Nephron (organoid): ENCODE results near the gene NDUFS7.

Source experiments
- H3K27ac Mint-ChIP-seq, 3 experiments: 2 replicates each; pipeline ENCODE4 v1.8.0; 2020; ENCODE audit warnings: mixed read lengths in 3 of 3, mild to moderate bottlenecking in 2 of 3, moderate library complexity in 1 of 3
- H3K27me3 Mint-ChIP-seq: 2 replicates; pipeline ENCODE4 v1.8.0; 2021; ENCODE audit warnings: low read depth, mild to moderate bottlenecking, moderate library complexity, mixed read lengths
- H3K36me3 Mint-ChIP-seq: 2 replicates; pipeline ENCODE4 v1.8.0; 2020; ENCODE audit warnings: low read depth, mixed read lengths
- H3K4me1 Mint-ChIP-seq: 2 replicates; pipeline ENCODE4 v1.8.0; 2020; ENCODE audit warnings: mixed read lengths
- H3K4me3 Mint-ChIP-seq, 3 experiments: 2 replicates each; pipeline ENCODE4 v1.8.0; 2020; ENCODE audit warnings: mild to moderate bottlenecking in 3 of 3, mixed read lengths in 3 of 3, moderate library complexity in 2 of 3
- H3K9me3 Mint-ChIP-seq: 2 replicates; pipeline ENCODE4 v1.8.0; 2020; ENCODE audit warnings: mixed read lengths
- CTCF ChIP-seq, 3 experiments: fragments of 200-600 bp; sonication (generic); IDR thresholded peaks; one replicate each; pipeline ENCODE4 v1.5.0; 2021; ENCODE audit warnings: antibody characterized with exemption in 3 of 3; ENCODE audit not compliant: unreplicated experiment in 3 of 3

The NDUFS7 gene

GRCh38 chr19:1421958-1422305 is 38.2 kb downstream of the NDUFS7 start:
- Mint-ChIP-seq H3K4me3 (no peak overlapping the region), H3K27me3 (no peaks in the 10 kb centered on the region), H3K4me1 (peaks cover 67% of the 10 kb centered on the region), H3K9me3 (no peaks in the 10 kb centered on the region), H3K36me3 (peaks cover 56% of the 10 kb centered on the region), H3K27ac (peak overlapping the region in 1 of 3 experiments; percentile 80)
- TF ChIP-seq CTCF (IDR thresholded peaks at IDR 0.05; ENCODE audit: unreplicated experiment in 3 of 3): no peak

- Mint-ChIP-seq H3K4me3 (peak overlapping the region in 1 of 3 experiments; percentile 42), H3K36me3 (peaks cover 54% of the 10 kb centered on the region), H3K27ac (peak overlapping the region in 2 of 3 experiments; percentile 60 to 80), H3K9me3 (no peaks in the 10 kb centered on the region), H3K27me3 (no peaks in the 10 kb centered on the region), H3K4me1 (peaks cover 62% of the 10 kb centered on the region)
- no peak for TF ChIP-seq CTCF (IDR thresholded peaks at IDR 0.05; ENCODE audit: unreplicated experiment in 3 of 3)
Observed at GRCh38 chr19:1422360-1422759, 38.7 kb downstream of the NDUFS7 start.

- no peaks in the 10 kb centered on the region for H3K9me3 Mint-ChIP-seq
- peak overlapping the region; percentile 49 to 80 (median 69) for H3K27ac Mint-ChIP-seq
- no peak for TF ChIP-seq CTCF (IDR thresholded peaks at IDR 0.05; ENCODE audit: unreplicated experiment in 3 of 3)
- H3K4me1 Mint-ChIP-seq: peaks cover 56% of the 10 kb centered on the region
- no peaks in the 10 kb centered on the region for H3K27me3 Mint-ChIP-seq
- H3K36me3 Mint-ChIP-seq: peaks cover 49% of the 10 kb centered on the region
- H3K4me3 Mint-ChIP-seq: peak overlapping the region; percentile 4 to 51 (median 42)
Observed at GRCh38 chr19:1422943-1423342, 39.2 kb downstream of the NDUFS7 start.

GRCh38 chr19:1423436-1424191 is 39.9 kb downstream of the NDUFS7 start:
- Mint-ChIP-seq H3K36me3 (peaks cover 47% of the 10 kb centered on the region), H3K4me3 (peak overlapping the region; percentile 4 to 51 (median 42)), H3K4me1 (peaks cover 51% of the 10 kb centered on the region), H3K27ac (peak overlapping the region; percentile 49 to 80 (median 69)), H3K9me3 (no peaks in the 10 kb centered on the region), H3K27me3 (no peaks in the 10 kb centered on the region)
- no peak for TF ChIP-seq CTCF (IDR thresholded peaks at IDR 0.05; ENCODE audit: unreplicated experiment in 3 of 3)

GRCh38 chr19:1424192-1424955 is 40.7 kb downstream of the NDUFS7 start:
- TF ChIP-seq CTCF (IDR thresholded peaks at IDR 0.05; ENCODE audit: unreplicated experiment in 3 of 3): no peak
- Mint-ChIP-seq H3K27ac (peak overlapping the region; percentile 46 to 87 (median 80)), H3K27me3 (no peaks in the 10 kb centered on the region)

More at GRCh38 chr19:1424192-1424955, 40.7 kb downstream of the NDUFS7 start:
- Mint-ChIP-seq H3K4me1 (peaks cover 47% of the 10 kb centered on the region), H3K4me3 (peak overlapping the region in 2 of 3 experiments; percentile 32 to 64), H3K36me3 (peaks cover 44% of the 10 kb centered on the region), H3K9me3 (no peaks in the 10 kb centered on the region)
